HG02870 (cell line): ENCODE measurements around the gene CALM1.
"Not testable (repeated sequence)": the region's sequence is repeated elsewhere in the genome, so short reads cannot be mapped to it uniquely, and the experiment has no call there.

ENCODE experiments used
- ATAC-seq: cut with Tn5 transposase; IDR thresholded peaks from one replicate; pipeline ENCODE4 v1.9.1; 2021; ENCODE audit warnings: mild to moderate bottlenecking, moderate library complexity; ENCODE audit not compliant: unreplicated experiment

CALM1 gene

DNA sequence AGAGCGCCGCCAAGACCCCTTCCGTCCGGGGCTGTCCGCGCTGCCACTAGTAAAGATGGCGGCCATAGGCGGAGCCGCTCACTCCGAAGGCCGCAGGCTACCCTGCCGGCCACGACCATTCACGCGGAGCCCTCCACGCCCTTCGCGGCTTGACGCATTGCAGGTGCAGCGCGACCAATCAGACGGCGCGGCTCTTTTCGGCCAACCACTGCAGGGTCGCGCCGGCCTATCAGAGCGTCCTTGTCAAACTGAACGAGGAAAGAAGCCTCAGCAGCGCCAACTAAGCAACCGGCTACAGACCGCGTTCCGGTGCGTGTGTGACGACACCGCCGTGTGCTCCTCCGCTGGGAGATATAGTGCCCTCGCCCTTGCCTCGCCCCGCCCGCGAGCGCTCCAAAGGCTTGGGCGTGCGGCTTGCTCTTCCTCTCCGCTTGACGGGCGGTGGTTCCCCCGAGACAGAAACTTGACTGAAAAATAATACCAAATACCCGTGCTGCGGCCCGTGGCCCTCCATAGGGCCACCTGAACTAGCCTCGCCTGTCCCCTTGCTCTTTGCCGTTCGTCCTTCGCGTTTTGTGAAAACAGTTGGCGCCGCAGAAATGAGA lies 13.6 kb upstream of the CALM1 start:
- peak; percentile 88 for ATAC-seq

GRCh38 chr14:90383731-90384542 lies 12.9 kb upstream of the CALM1 start:
- peak; percentile 1 for ATAC-seq

- no peak for ATAC-seq
Measured at GRCh38 chr14:90384543-90384911, 12.3 kb upstream of the CALM1 start.

DNA sequence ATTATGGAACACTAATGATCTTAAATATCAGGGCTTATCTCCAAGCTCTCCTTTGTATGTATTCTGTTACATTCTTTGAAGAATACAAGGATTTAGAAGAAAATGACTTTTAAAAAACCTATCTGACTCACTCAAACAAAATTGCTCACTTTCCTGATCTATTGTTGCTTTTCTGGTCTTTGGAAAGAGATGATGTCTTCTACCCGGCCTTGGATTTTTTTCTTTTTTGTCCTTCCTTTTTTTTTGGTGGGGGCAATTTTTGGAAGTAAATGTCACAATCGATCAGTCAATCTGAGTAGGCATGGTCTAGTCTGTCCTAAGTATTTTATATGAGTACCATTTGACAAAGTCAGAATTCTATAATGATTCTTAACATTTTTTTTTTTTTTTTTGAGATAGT lies 10.5 kb upstream of the CALM1 start:
- no peak for ATAC-seq

- no peak for ATAC-seq
Measured at GRCh38 chr14:90387206-90387760, 9.5 kb upstream of the CALM1 start.

DNA sequence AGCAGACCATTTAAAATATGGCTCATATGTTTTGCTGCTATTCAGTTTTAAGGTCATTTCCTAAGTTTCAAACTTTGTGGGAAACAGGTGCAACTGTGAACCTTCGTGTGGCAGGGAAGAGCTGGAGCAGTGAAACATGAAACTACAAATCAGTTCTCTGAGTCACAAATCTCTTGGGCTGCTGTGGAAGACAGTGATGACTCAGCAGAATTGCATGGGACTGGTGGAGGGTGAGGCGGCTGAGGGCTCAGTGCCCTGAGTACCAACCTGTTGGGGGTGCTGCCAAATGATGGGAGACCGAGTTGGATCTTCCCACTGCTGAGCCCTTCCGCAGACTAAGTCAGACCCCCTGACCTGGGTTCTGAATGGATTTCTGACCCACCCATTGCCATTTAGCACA lies 8.4 kb upstream of the CALM1 start:
- ATAC-seq: no peak

GRCh38 chr14:90388982-90389381 lies 7.8 kb upstream of the CALM1 start:
- no peak for ATAC-seq

DNA sequence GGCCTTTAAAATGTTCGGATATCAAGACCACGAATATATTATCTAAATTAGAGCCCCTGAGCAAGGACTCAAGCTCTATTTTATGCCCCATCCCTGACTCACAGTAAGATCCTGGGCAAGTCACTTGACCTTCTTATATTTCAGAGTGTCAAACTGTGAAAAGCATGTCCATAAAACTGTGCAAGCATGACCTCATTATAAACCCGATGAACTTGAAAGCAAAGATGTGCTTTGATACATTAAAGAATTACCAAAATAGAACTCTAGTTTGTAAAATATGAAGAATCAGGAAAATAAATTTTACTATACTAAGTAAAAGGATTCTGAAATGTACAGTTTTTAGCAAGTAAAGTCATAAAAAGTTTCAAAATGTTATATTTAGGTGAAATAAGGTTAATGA lies 2.9 kb upstream of the CALM1 start:
- ATAC-seq: no peak

DNA sequence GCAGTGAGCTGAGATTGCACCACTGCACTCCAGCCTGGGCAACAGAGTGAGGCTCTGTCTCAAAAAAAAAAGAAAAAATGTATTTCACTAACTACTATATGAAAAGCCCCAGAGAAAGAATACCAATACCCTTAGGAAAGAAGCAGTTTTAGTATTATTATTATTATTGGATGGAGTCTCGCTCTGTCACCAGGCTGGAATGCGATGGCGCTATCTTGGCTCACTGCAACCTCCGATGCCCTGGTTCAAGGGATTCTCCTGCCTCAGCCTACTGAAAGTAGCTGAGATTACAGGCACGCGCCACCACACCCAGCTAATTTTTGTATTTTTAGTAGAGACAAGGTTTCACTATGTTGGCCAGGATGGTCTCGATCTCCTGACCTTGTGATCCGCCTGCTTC lies 2.0 kb upstream of the CALM1 start:
- not testable (repeated sequence) for ATAC-seq

GRCh38 chr14:90397425-90398314 lies 841 bp downstream of the CALM1 start:
- peak; percentile 20 for ATAC-seq

- ATAC-seq: peak; percentile 2
Measured at GRCh38 chr14:90398315-90398839, 1.5 kb downstream of the CALM1 start.

- ATAC-seq: no peak
Measured at GRCh38 chr14:90398841-90399540, 2.2 kb downstream of the CALM1 start.

GRCh38 chr14:90399541-90400444 lies 3.0 kb downstream of the CALM1 start:
- peak; percentile 48 for ATAC-seq

DNA sequence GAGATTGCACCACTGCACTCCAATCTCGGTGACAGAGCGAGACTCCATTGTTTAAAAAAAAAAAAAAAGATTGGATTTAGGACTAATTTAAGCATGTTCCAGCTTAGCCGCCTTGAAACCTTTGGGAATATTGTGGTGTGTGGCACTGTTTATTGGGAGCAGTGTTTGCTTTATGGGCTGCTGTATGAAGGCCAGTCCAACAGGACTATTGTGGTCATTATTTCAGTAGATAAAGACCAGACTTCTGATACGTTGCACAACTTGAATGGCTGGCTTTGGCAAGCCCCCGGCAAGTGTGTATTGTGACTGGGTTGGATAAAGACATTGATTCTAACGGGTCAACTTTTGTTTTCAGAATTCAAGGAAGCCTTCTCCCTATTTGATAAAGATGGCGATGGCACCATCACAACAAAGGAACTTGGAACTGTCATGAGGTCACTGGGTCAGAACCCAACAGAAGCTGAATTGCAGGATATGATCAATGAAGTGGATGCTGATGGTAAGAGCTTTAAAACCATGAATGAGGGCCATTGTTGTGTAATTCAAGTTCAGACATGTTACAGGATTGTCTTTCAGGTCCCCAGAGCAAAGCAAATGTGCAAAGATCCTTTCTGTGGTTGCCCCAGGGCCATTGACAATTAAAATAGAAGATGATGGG lies 4.2 kb downstream of the CALM1 start:
- no peak for ATAC-seq

- ATAC-seq: no peak
Measured at GRCh38 chr14:90402016-90402415, 5.2 kb downstream of the CALM1 start.

DNA sequence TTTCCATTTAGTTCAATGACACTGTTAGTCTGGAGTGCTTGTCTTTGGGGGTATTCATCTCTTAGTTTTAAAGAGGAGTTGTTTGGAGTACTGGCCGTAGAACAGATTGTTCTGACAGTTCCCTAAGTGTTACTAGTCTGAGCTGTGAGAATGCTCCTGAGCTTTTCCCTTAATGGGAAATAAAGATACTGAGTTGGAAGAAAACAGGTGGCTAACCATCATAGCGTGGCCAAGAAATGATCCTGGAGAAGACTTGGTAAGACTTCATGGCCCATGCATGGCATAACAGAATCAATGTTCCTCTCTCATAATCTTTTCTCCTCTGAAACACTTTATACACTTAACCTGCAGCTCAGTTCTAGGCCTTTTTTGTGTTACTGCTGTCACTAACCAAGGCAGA lies 6.2 kb downstream of the CALM1 start:
- ATAC-seq: no peak

DNA sequence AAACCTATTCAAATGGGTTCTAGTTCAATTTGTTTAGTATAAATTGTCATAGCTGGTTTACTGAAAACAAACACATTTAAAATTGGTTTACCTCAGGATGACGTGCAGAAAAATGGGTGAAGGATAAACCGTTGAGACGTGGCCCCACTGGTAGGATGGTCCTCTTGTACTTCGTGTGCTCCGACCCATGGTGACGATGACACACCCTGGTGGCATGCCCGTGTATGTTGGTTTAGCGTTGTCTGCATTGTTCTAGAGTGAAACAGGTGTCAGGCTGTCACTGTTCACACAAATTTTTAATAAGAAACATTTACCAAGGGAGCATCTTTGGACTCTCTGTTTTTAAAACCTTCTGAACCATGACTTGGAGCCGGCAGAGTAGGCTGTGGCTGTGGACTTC lies 8.3 kb downstream of the CALM1 start:
- no peak for ATAC-seq

GRCh38 chr14:90405755-90406154 lies 8.9 kb downstream of the CALM1 start:
- ATAC-seq: no peak

GRCh38 chr14:90406384-90406798 lies 9.6 kb downstream of the CALM1 start:
- no peak for ATAC-seq
